Caco-2 (cell line): ENCODE results near the gene PDGFD. TPM values are rescaled to one million over a fixed set of nuclear protein-coding genes. Genes with fewer than 3 reads are reported as not detected.

Experiments
- BruUV-seq: library from RNA; stranded (reverse); fragments of 400-500 nt; replicated peaks from 2 replicates; lab custom pipeline; 2021; lab: Mats Ljungman, UMichigan
- CTCF ChIA-PET: fragments of 300-600 bp; sonication (Branson Sonifier 250); formaldehyde crosslinking; loops from one replicate; lab custom pipeline; 2022; ENCODE audit warnings: antibody characterized with exemption; lab: Charles Lee
- POLR2A ChIA-PET: fragments of 300-600 bp; sonication (Branson Sonifier 250); formaldehyde crosslinking; loops from one replicate; lab custom pipeline; 2022; ENCODE audit warnings: antibody characterized with exemption; lab: Charles Lee
- DNase-seq, 2 experiments: peaks; one replicate each; pipeline versions ENCODE4 v3.0.0 to v3.0.0-alpha.2; 2020 to 2022
- H3K27me3 ChIP-seq: replicated peaks from 2 replicates; pipeline ENCODE4 v1.6.0; 2011; ENCODE audit warnings: low read length; ENCODE audit not compliant: control insufficient read depth, insufficient read depth
- H3K36me3 ChIP-seq: 2 replicates; pipeline ENCODE4 v1.5.1; 2011; ENCODE audit warnings: low read length; ENCODE audit not compliant: control insufficient read depth, insufficient read depth
- H3K4me1 ChIP-seq: fragments of 250-450 bp; sonication (Bioruptor Pico); 2 replicates; pipeline ENCODE4 v1.5.1; 2020; ENCODE audit warnings: mild to moderate bottlenecking
- H3K4me3 ChIP-seq: 2 replicates; pipeline ENCODE4 v1.5.1; 2011; ENCODE audit warnings: low read depth, mild to moderate bottlenecking, control low read depth, low read length
- H3K9me3 ChIP-seq: fragments of 250-450 bp; sonication (Bioruptor Pico); 2 replicates; pipeline ENCODE4 v1.5.1; 2020; ENCODE audit warnings: mild to moderate bottlenecking, moderate library complexity
- H3K27ac Mint-ChIP-seq: one replicate; pipeline ENCODE4 v1.8.0; 2022; ENCODE audit warnings: mixed read lengths; ENCODE audit not compliant: unreplicated experiment
- H3K27me3 Mint-ChIP-seq: one replicate; pipeline ENCODE4 v1.8.0; 2022; ENCODE audit warnings: mixed read lengths; ENCODE audit not compliant: insufficient read depth, unreplicated experiment
- H3K36me3 Mint-ChIP-seq: one replicate; pipeline ENCODE4 v1.8.0; 2022; ENCODE audit warnings: mild to moderate bottlenecking, mixed read lengths; ENCODE audit not compliant: insufficient read depth, unreplicated experiment
- H3K4me1 Mint-ChIP-seq: one replicate; pipeline ENCODE4 v1.8.0; 2022; ENCODE audit warnings: low read depth, mixed read lengths; ENCODE audit not compliant: unreplicated experiment
- H3K4me3 Mint-ChIP-seq: one replicate; pipeline ENCODE4 v1.8.0; 2022; ENCODE audit warnings: mild to moderate bottlenecking, moderate library complexity, mixed read lengths; ENCODE audit not compliant: unreplicated experiment
- H3K9me3 Mint-ChIP-seq: one replicate; pipeline ENCODE4 v1.8.0; 2022; ENCODE audit warnings: mixed read lengths; ENCODE audit not compliant: unreplicated experiment
- CTCF ChIP-seq, 2 experiments: fragments of 200-600 bp in 1 of 2; IDR thresholded peaks; 1 replicate in 1 of 2; 2 replicates in 1 of 2; pipeline versions ENCODE4 v1.5.1 to v1.8.0; 2011 to 2022; ENCODE audit warnings: antibody characterized with exemption in 1 of 2, control low read depth in 1 of 2, inconsistent platforms in 1 of 2, low read depth in 1 of 2, low read length in 1 of 2, mild to moderate bottlenecking in 1 of 2, moderate library complexity in 1 of 2; ENCODE audit not compliant: insufficient read depth in 1 of 2, severe bottlenecking in 1 of 2, unreplicated experiment in 1 of 2
- intact Hi-C: fragments of 100-400 bp; cut with micrococcal nuclease; formaldehyde crosslinking; loops from one replicate; pipeline ENCODE4 v1.10.0; 2022; ENCODE audit not compliant: unreplicated experiment
- total RNA-seq: library from RNA; stranded (reverse); gene quantifications from 2 replicates; pipeline ENCODE4 v1.2.3, GENCODE V29; 2022

Gene PDGFD
- total RNA-seq, 1 experiment from 2014 or later: not detected

GRCh38 chr11:104106136-104106754, 57.7 kb downstream of the PDGFD start:
- BruUV-seq: no TSS peak
- H3K27ac Mint-ChIP-seq: no peak overlapping the region

GRCh38 chr11:104105155-104105554, 58.8 kb downstream of the PDGFD start:
- DNase-seq: no peak
- intact Hi-C loops: no loop called here
- Histone ChIP-seq H3K27me3 (no peaks in the 10 kb centered on the region), H3K4me3 (no peak overlapping the region), H3K9me3 (peaks cover 2% of the 10 kb centered on the region; the same call in 1 of the 2 replicates), H3K36me3 (no peaks in the 10 kb centered on the region), H3K4me1 (no peaks in the 10 kb centered on the region)
- Mint-ChIP-seq H3K27ac (no peak overlapping the region), H3K9me3 (no peaks in the 10 kb centered on the region), H3K4me3 (no peak overlapping the region), H3K4me1 (no peaks in the 10 kb centered on the region), H3K36me3 (no peaks in the 10 kb centered on the region), H3K27me3 (peaks cover 2% of the 10 kb centered on the region)
- no peak for TF ChIP-seq CTCF (IDR thresholded peaks at IDR 0.05; ENCODE audit: insufficient read depth in 1 of 2, low read depth in 1 of 2, low read length in 1 of 2, severe bottlenecking in 1 of 2, unreplicated experiment in 1 of 2)
- CTCF ChIA-PET: no interaction called here
- no TSS peak for BruUV-seq
- POLR2A ChIA-PET: no interaction called here

More at GRCh38 chr11:104106136-104106754, 57.7 kb downstream of the PDGFD start:
- peaks cover 2% of the 10 kb centered on the region for H3K27me3 Mint-ChIP-seq
- no peak overlapping the region for H3K4me3 Mint-ChIP-seq
- ChIA-PET CTCF (no interaction called here), POLR2A (no interaction called here)
- peaks cover 2% of the 10 kb centered on the region; the same call in 1 of the 2 replicates for H3K9me3 ChIP-seq
- intact Hi-C loops: no loop called here
- no peaks in the 10 kb centered on the region for H3K36me3 Mint-ChIP-seq
- H3K9me3 Mint-ChIP-seq: no peaks in the 10 kb centered on the region
- H3K4me1 Mint-ChIP-seq: no peaks in the 10 kb centered on the region
- no peak for TF ChIP-seq CTCF (IDR thresholded peaks at IDR 0.05; ENCODE audit: insufficient read depth in 1 of 2, low read depth in 1 of 2, low read length in 1 of 2, severe bottlenecking in 1 of 2, unreplicated experiment in 1 of 2)
- H3K27me3 ChIP-seq: no peaks in the 10 kb centered on the region
- H3K4me1 ChIP-seq: no peaks in the 10 kb centered on the region
- DNase-seq: no peak
- no peaks in the 10 kb centered on the region for H3K36me3 ChIP-seq
- no peak overlapping the region for H3K4me3 ChIP-seq

- ChIA-PET POLR2A (no interaction called here), CTCF (no interaction called here)
- Mint-ChIP-seq H3K4me3 (no peak overlapping the region), H3K36me3 (no peaks in the 10 kb centered on the region), H3K27me3 (peaks cover 2% of the 10 kb centered on the region), H3K9me3 (no peaks in the 10 kb centered on the region), H3K27ac (no peak overlapping the region), H3K4me1 (no peaks in the 10 kb centered on the region)
- H3K27me3 ChIP-seq: no peaks in the 10 kb centered on the region
- intact Hi-C loops: no loop called here
- H3K4me3 ChIP-seq: no peak overlapping the region
- no peaks in the 10 kb centered on the region for H3K36me3 ChIP-seq
- no peak for DNase-seq
- no peak for TF ChIP-seq CTCF (IDR thresholded peaks at IDR 0.05; ENCODE audit: insufficient read depth in 1 of 2, low read depth in 1 of 2, low read length in 1 of 2, severe bottlenecking in 1 of 2, unreplicated experiment in 1 of 2)
- no peaks in the 10 kb centered on the region for H3K4me1 ChIP-seq
- H3K9me3 ChIP-seq: peaks cover 2% of the 10 kb centered on the region; the same call in 1 of the 2 replicates
- no TSS peak for BruUV-seq
These were observed 59.3 kb downstream of the PDGFD start for GRCh38 chr11:104104664-104105063.
